ENCODE measurements around the gene PEPD. TPM values are rescaled to one million over a fixed set of nuclear protein-coding genes. Genes with fewer than 3 reads are reported as not detected.

Gene PEPD
- total and polyA plus RNA-seq, 10 of the 15 experiments (the other 5 are each of a cell fraction or from before 2014, with no cell fraction given) = 1.4 to 52.0 (median 20.2) TPM

- H3K79me2 ChIP-seq (ENCODE audit: control insufficient read depth, insufficient read depth, low read length) = no peaks in the 10 kb centered on the region
- SMC1A ChIA-PET (ENCODE audit: uncharacterized antibody, unreplicated experiment) = no interaction called here
Measured at GRCh38 chr19:33440682-33441081, 80.9 kb downstream of the PEPD start.

More at GRCh38 chr19:33440682-33441081, 80.9 kb downstream of the PEPD start:
- intact Hi-C loops (cut with micrococcal nuclease; ENCODE audit: unreplicated experiment) (no loop called here), in situ Hi-C loops (cut with MboI) (no loop called here)
- Histone ChIP-seq H3K4me2 (ENCODE audit: control insufficient read depth, insufficient read depth) (no peak overlapping the region), H3K9ac (ENCODE audit: control insufficient read depth, insufficient read depth, low read length) (no peak overlapping the region), H4K20me1 (ENCODE audit: control insufficient read depth, insufficient read depth) (no peaks in the 10 kb centered on the region), H3K27me3 (replicated peaks in 1 of 2; ENCODE audit: control insufficient read depth in 2 of 2, insufficient read depth in 2 of 2, low read length in 1 of 2) (no peaks in the 10 kb centered on the region), H3K27ac (ENCODE audit: control insufficient read depth, insufficient read depth) (no peak overlapping the region), H3K9me3 (replicated peaks; ENCODE audit: control insufficient read depth, insufficient read depth, low read length) (no peaks in the 10 kb centered on the region), H3K4me3 (no peak overlapping the region), H2AFZ (ENCODE audit: control insufficient read depth, low read depth, low read length) (no peak overlapping the region), H3K4me1 (ENCODE audit: control insufficient read depth, insufficient read depth, low read length) (no peaks in the 10 kb centered on the region), H3K36me3 (ENCODE audit: control insufficient read depth in 2 of 2, insufficient read depth in 2 of 2, low read length in 1 of 2) (no peaks in the 10 kb centered on the region)
- WGBS (ENCODE audit: insufficient coverage, insufficient replicate concordance, low lambda C conversion rate, missing lambda C conversion rate) = 87% methylated on average over 7 of the region's 7 CpGs
- ATAC-seq (no peak), DNase-seq (ENCODE audit: low read depth, low spot score) (no peak), FAIRE-seq (no peak)
- TF ChIP-seq NR2C2 (IDR thresholded peaks at IDR 0.05; ENCODE audit: borderline replicate concordance, control insufficient read depth, insufficient read length, low read depth) = no peak
- no peak for TF ChIP-seq BCL11A (IDR thresholded peaks at IDR 0.05; ENCODE audit: low read depth, low read length)
- no peak for TF ChIP-seq CBX3 (IDR thresholded peaks at IDR 0.05; ENCODE audit: borderline replicate concordance, low read depth)
- no peak for TF ChIP-seq GATAD2B (conservative IDR thresholded peaks at IDR 0.05; ENCODE audit: low read depth)
- no peak for TF ChIP-seq NFXL1 (IDR thresholded peaks at IDR 0.05; ENCODE audit: borderline replicate concordance)
- no peak for TF ChIP-seq SUPT20H (IDR thresholded peaks at IDR 0.05; ENCODE audit: borderline replicate concordance, control insufficient read depth, low read depth, low read length)
- TF ChIP-seq RB1 (IDR thresholded peaks at IDR 0.05; ENCODE audit: borderline replicate concordance) = no peak
- no peak for TF ChIP-seq EZH2 (IDR thresholded peaks at IDR 0.05; ENCODE audit: borderline replicate concordance, control insufficient read depth, low read depth, low read length)
- no peak for TF ChIP-seq ZBTB11 (CRISPR knock-in tag; IDR thresholded peaks at IDR 0.05)
- TF ChIP-seq MXI1 (IDR thresholded peaks at IDR 0.05; ENCODE audit: low read depth, low read length) = no peak
- no peak for TF ChIP-seq USF2 (IDR thresholded peaks at IDR 0.05; ENCODE audit: borderline replicate concordance, low read depth, low read length)
- no peak for TF ChIP-seq ATF7 (IDR thresholded peaks at IDR 0.05; ENCODE audit: low read depth)
- TF ChIP-seq IKZF1 (conservative IDR thresholded peaks at IDR 0.05) = no peak
- TF ChIP-seq MLLT1 (IDR thresholded peaks at IDR 0.05) = no peak
- TF ChIP-seq CREB1 (IDR thresholded peaks at IDR 0.05; ENCODE audit: low read depth) = no peak
- TF ChIP-seq ZNF207 (IDR thresholded peaks at IDR 0.05; ENCODE audit: borderline replicate concordance) = no peak
- no peak for TF ChIP-seq ATF2 (IDR thresholded peaks at IDR 0.05; ENCODE audit: low read length)
- no peak for TF ChIP-seq DPF2 (IDR thresholded peaks at IDR 0.05)
- CTCF ChIA-PET = no interaction called here
- RAD21 ChIA-PET (ENCODE audit: unreplicated experiment) = no interaction called here
- BruUV-seq (replicated peaks) = no TSS peak
- POLR2A ChIA-PET = no interaction called here
